ENCODE measurements around the gene GPSM3. TPM values are rescaled to one million over a fixed set of nuclear protein-coding genes. Genes with fewer than 3 reads are reported as not detected.

GPSM3 gene
- total and polyA plus RNA-seq, 2 donors (not counting 3 experiments of a cell fraction or from before 2014, with no cell fraction given): 19.5 to 21.6 TPM

GRCh38 chr6:32167154-32167760 is 25.2 kb downstream of the GPSM3 start:
- CTCF ChIA-PET: no interaction called here
- no peak overlapping the region for H3K4me3 ChIP-seq (replicated peaks in 1 of 3; ENCODE audit: insufficient read depth in 1 of 3, low read depth in 1 of 3, low read length in 3 of 3)
- H3K9me3 ChIP-seq (replicated peaks; ENCODE audit: control insufficient read depth, insufficient read depth, low read length): no peaks in the 10 kb centered on the region
- intact Hi-C loops (cut with micrococcal nuclease): no loop called here
- POLR2A ChIA-PET: no interaction called here
- H3K27me3 ChIP-seq (ENCODE audit: control insufficient read depth in 2 of 2, insufficient read depth in 2 of 2, low read length in 2 of 2): no peaks in the 10 kb centered on the region
- peaks cover 7 to 21% of the 10 kb centered on the region in 2 experiments for H3K36me3 ChIP-seq (ENCODE audit: control insufficient read depth in 2 of 2, extremely low read depth in 1 of 2, insufficient read depth in 2 of 2, low read length in 2 of 2)
- H3K79me2 ChIP-seq (ENCODE audit: control insufficient read depth, insufficient read depth, low read length): no peaks in the 10 kb centered on the region
- no peak overlapping the region for H3K27ac ChIP-seq (ENCODE audit: insufficient read depth, low read depth, low read length)
- DNase-seq (ENCODE audit: low read depth, low spot score): no peak
- H4K20me1 ChIP-seq (replicated peaks; ENCODE audit: control insufficient read depth, extremely low read depth, insufficient read depth, low read length): no peaks in the 10 kb centered on the region
- no peak overlapping the region for H2AFZ ChIP-seq (ENCODE audit: low read depth, low read length)
- BruUV-seq (replicated peaks): no TSS peak
- FAIRE-seq: no peak
- H3K4me2 ChIP-seq (ENCODE audit: insufficient read depth, low read length): no peak overlapping the region
- H3K4me1 ChIP-seq (ENCODE audit: control insufficient read depth, extremely low read depth, insufficient read depth, low read length): no peaks in the 10 kb centered on the region
- dilution Hi-C loops (cut with MboI; ENCODE audit: extremely low pct_ligation_motif_present, low sequenced_read_pairs): no loop called here
- no peaks in the 10 kb centered on the region for H3K9me1 ChIP-seq (replicated peaks; ENCODE audit: control insufficient read depth, extremely low read depth, insufficient read depth, low read length)
- TF ChIP-seq JUN (IDR thresholded peaks at IDR 0.05; ENCODE audit: borderline replicate concordance, insufficient read depth, insufficient read length, low read depth) (no peak), POLR2AphosphoS5 (IDR thresholded peaks at IDR 0.05; ENCODE audit: insufficient read depth, low read depth, low read length) (no peak), EZH2 (IDR thresholded peaks at IDR 0.05; ENCODE audit: borderline replicate concordance, low read depth, low read length, severe bottlenecking) (no peak), MAX (IDR thresholded peaks at IDR 0.05; ENCODE audit: insufficient read depth, insufficient read length) (no peak), MYC (IDR thresholded peaks at IDR 0.05; ENCODE audit: low read depth, low read length) (no peak), GATA2 (IDR thresholded peaks at IDR 0.05; ENCODE audit: insufficient read depth, insufficient read length, low read depth, low read length) (no peak), FOS (IDR thresholded peaks at IDR 0.05; ENCODE audit: borderline replicate concordance, insufficient read depth, low read length) (no peak), POLR2A (IDR thresholded peaks at IDR 0.05; ENCODE audit: low read depth, low read length) (no peak), CTCF (IDR thresholded peaks at IDR 0.05; ENCODE audit: extremely low read depth in 1 of 2, insufficient read depth in 1 of 2, low read depth in 1 of 2, low read length in 2 of 2) (no peak)
- H3K9ac ChIP-seq (replicated peaks; ENCODE audit: extremely low read depth, insufficient read depth, low read length): no peak overlapping the region
